IPS-NIHi7 (cell line): ENCODE data around the gene HSPB1.
"Not testable (repeated sequence)": the region's sequence is repeated elsewhere in the genome, so short reads cannot be mapped to it uniquely, and the experiment has no call there.

ENCODE experiments used
- DNase-seq: peaks from one replicate; pipeline ENCODE4 v3.0.0; 2012; ENCODE audit warnings: mixed read lengths; ENCODE audit errors: extremely low spot score

Gene HSPB1

DNA sequence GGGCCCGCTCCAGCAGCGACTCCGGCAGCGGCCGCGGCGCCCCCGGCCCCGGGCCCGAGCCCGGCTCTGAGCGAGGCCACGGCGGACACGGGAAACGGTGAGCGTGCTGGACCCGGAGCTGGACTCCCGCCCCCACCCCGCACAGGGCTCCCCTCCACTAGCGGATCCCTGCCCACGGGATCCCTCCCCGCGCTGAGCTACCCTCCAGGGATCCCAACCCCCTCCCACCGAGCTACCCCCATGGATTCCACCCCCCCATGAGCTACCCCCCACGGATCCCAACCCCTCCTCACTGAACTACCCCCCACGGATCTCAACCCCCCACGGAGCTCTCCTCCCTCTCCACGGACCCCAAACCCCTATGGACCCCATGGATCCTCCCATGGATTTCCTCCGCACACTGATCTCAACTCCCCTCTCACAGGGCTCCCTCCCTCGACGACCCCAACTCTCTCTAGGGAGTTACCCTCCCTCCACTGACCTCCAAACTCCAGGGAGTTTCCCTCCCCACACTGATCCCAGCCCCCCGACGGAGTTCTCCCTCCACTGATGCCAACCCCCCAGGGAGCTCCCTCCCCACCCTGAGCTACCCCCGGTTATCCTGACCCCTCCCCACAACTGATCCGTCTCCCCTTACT lies 20.6 kb upstream of the HSPB1 start:
- DNase-seq: no peak

DNA sequence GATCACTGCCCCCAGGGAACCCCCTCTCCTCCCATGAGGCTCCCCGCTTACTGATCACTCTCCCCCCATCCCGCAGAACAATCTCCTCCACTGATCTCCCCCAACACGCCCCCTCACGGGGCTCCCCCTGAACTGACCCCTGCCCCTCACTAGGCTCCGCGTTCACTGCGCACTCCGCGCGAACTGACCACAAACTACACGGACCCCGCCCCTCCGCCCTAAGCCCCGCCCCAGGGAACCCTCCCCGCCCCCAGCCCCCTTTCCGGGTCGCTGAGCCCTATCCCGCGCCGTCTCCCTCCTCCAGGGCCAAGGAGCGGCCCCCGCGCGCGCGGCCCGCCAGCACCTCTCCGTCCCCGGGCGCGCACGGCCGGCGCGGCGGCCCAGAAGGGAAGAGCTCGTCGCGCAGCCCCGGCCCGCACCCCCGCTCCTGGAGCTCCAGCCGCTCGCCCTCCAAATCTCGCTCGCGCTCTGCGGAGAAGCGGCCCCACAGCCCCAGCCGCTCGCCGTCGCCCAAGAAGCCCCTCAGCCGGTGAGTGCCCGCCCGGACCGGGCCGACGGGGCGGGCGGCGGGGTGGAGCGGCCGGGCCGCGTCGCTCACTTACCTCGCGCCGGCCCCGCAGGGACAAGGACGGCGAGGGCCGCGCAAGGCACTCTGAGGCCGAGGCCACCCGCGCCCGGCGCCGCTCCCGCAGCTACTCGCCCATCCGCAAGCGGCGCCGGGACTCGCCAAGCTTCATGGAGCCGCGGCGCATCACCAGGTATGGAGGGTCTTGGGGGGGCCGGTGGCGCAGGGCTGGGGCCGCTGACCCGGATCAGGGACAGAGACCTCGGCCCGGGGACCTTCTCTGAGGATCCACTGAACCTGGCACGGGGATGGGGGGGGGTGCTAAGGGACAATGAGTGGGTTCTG lies 19.9 kb upstream of the HSPB1 start:
- peak; percentile 70 for DNase-seq

DNA sequence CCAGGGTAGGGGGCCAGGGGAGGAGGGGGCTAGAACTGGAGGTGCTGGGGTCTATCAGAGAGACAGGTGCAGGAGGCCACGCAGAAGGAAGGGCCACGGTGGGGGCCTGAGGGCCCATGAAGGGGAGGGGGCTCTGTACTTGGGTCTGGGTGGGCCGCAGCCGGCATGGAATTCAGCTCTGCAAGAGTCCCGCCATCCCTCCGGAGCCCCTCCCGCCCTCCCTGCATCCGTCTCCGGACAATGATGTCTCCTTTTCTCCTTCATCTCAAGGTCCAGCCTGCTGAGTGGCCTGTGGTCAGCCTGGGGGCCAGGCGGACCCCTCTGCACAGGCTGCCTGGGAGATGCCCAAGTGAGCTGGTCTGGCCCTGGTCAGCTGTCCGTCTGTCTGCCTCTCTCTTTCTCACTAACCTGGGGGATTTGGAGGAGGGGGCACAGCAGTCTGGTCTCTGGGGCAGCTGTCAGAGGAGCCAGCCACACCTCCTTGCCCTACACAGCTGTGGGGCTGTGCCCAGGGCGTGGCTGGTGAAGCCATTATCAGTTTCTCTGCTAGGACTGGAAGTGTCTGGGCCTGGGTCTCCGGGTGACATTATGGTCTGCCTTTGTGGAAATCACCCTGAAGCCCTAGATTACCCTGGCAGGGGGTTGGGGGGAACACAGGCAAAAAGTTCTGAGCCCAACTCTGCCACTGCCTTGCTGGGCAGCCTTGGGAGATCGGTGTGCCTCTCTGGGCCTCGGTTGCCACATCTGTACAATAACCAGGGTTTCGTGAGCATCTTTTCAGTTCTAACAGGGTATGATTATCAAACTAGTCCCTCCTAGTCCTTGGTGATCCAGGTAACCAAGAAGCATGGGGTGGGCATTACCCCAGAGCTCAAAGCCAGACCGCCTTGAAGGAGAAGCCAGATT lies 19.0 kb upstream of the HSPB1 start:
- DNase-seq: no peak

DNA sequence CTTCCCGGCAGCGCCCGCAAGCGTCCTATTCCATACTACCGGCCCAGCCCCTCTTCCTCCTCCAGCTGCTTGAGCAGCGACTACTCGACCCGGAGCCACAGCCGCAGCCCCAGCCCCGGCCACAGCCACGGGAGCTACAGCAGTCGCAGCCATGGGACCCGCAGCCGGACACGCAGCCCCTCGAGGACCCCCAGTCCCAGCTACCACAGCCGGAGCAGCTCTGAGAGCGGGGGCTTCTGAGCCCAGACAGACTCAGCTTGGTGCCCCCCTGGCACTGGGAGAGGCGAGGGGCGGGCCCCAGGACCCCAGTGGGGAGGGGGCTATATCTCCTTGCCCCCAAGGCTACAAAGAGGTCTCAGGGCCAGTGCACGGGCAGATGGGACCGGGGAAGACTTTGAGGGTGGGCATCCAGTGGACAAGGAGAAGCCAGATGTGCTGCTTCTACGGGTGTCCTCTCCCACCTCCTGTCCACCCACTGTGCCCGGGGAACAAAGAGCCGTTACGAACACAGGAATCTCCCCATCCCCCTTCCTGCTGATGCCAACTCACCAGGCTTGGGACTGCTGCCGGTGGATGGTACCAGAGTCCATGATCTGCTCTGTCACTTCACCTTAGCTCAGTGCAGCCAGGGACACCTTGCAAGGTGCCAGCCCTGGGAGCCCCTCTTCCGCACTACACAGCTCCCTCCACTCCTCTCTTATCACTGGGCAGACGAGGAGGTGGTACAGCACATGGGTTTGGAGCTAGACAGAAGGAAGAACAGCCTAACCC lies 16.7 kb upstream of the HSPB1 start:
- no peak for DNase-seq

DNA sequence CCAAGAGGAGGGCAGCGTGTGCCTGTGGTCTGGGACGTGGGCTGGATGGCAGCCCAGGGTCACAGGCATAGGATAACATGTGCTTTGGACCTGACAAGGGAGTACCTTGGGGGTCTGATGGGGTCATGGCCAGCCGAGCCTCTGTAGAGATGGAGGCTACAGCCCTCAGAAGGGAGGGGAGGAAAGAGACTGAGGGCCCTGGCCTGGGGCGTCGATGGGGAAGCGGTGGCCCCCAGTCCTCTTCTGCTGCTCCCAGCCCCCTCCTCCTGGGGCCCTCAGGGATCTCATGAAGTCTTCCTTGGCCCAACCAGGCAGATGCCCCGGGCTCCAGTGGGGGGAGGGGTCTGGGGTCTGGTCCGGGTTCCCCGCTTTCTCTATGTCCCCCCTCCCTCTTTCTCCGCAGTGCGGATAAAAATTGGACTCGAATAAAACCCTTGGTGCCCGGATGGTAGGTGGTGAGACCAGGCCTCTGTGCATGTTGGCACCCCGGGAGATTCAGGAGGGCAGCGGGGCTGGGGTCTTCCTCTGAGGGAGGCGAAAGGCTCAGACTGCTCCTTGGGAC lies 15.6 kb upstream of the HSPB1 start:
- no peak for DNase-seq

DNA sequence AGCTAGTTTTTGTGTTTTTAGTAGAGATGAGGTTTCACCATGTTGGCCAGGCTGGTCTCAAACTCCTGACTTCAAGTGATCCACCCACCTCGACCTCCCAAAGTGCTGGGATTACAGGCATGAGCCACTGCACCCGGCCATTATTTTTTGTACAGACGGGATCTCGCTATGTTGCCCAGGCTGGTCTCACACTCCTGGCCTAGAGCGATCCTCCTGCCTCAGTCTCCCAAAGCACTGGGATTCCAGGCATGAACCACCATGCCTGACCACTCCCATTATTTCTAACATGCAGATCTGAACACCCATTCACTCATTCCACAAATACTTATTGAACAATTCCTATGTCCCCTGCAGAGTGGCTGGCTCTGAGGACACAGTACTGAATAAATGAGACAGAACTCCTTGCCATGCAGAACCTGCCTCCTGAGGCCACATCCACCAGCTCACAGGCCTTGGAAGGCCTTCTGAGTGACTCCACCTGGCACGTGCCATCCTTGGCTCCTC lies 11.6 kb upstream of the HSPB1 start:
- DNase-seq: not testable (repeated sequence)

DNA sequence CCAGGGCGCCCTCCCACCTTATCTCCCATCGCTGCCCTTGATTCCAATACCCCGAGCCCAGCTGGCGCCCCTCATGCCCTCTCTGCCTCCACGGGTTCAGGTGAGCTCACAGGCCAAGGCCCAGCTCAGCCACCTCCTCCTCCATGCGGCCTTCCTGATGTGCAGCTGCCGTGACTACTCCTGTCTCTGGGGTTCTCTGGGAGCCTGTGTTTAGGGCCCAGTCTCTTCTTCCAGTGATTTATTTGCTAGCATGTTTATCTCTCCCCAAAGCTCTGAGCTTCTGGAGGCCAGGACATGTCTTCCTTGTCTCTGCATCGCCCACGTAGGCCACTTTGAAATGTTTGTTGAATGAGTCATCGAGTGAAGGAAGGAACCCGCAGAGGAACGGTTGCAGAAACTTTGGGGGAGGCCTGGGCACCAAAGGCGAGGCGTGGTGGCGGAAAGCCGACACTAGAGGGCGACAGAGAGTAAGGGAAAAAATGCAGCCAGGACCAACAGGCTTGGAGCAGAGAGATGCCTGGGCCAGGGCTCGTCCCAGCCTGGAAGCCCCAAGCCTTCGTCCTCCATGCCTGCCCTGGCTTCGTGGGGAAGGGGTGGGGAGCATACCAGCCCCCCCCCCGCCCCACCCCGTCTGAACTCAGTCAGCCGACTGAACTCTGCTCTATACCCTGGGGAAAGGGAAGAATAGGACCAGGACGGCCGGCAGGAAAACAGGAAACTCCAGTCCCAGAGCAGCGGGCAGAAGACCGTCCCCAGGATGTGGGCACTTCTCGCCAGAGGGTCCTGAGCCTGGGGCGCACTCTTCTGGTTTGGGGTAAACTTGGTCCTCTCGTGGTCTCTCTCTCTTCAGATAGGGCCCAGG lies 10.9 kb upstream of the HSPB1 start:
- peak; percentile 87 for DNase-seq

DNA sequence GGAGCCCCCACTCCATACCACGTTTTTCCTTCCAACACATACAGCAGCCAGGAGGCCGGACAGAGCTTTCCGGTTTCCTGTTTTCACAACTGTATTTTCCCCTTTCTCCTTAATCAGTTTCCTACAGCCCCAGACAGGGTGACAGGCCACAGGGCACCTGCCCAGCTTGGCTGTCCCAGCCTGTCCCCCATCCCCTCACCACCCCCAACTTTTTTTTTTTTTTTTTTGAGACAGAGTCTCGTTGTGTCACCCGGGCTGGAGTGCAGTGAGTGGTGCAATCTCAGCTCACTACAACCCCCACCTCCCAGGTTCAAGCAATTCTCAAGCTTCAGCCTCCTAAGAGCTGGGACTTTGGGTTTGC lies 10.3 kb upstream of the HSPB1 start:
- no peak for DNase-seq

DNA sequence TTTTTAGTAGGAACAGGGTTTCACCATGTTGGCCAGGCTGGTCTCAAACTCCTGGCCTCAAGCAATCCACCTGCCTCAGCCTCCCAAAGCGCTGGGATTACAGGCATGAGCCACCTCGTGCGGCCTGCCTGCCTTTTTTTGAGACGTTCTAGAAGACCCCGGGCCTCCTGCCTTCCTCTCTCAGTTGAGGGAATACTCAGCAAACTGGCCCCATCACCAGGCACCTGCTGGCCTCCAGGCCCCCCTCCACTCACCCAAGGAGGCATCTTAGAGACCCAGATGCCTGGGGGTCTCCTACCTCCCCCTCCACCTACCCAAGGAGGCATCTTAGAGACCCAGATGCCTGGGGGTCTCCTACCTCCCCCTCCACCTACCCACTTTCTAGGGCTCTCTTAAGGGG lies 9.6 kb upstream of the HSPB1 start:
- DNase-seq: not testable (repeated sequence)

DNA sequence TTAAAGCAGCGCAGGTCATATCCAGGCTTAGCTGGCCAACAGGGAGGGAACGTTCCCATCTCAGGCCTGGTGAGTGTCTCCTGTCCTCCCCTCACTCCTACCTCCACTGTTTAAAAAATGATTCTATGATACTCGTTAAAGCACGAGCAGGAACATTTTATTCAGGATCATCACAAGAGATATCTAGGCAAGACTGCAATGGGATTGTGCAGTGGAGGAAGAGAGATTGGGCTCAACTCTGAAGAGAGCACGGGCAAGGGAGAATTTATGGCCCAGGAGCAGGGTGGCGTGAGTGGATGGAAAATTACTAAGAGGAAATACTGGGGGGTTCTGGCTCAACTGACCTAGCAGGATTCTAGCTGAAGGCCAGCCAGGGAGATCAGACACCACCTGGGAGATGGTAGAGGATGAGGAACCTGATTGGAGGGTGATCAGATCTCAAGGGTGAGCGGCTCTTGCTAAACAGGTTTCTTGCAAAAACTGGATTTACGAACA lies 9.0 kb upstream of the HSPB1 start:
- no peak for DNase-seq

DNA sequence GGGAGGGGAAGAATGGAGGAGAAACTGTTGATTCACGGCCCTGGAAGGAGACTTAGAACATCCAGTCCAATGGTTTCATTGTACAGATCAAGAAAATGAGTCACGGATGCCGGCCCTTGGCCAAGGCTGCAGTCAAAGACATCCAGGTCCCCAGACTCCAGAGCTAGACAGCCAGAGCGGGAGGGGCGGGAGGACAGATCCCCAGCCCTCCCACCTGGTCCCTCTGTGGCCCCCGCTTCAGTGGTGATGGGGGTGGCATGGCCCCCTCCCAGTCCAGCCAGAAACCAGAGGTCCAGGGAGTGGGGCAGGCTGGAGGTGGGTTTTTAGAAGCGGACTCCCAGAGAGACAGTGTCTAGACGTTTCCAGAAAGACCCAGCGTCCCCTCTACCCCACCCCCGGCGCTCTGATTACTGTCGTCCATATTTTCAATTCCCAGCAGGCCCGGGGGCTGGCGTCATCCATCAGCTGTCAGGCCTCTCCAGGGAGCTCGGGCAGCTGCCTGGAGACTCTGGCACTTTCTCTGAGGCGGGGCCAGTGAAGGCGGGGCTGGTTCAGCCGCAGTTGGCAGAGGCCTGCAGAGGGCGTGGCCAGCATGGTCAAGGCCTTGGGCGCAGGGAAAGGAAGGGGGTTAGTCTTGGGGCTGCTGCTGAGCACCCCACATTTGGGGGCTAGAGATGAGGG lies 8.0 kb upstream of the HSPB1 start:
- peak; percentile 67 for DNase-seq

DNA sequence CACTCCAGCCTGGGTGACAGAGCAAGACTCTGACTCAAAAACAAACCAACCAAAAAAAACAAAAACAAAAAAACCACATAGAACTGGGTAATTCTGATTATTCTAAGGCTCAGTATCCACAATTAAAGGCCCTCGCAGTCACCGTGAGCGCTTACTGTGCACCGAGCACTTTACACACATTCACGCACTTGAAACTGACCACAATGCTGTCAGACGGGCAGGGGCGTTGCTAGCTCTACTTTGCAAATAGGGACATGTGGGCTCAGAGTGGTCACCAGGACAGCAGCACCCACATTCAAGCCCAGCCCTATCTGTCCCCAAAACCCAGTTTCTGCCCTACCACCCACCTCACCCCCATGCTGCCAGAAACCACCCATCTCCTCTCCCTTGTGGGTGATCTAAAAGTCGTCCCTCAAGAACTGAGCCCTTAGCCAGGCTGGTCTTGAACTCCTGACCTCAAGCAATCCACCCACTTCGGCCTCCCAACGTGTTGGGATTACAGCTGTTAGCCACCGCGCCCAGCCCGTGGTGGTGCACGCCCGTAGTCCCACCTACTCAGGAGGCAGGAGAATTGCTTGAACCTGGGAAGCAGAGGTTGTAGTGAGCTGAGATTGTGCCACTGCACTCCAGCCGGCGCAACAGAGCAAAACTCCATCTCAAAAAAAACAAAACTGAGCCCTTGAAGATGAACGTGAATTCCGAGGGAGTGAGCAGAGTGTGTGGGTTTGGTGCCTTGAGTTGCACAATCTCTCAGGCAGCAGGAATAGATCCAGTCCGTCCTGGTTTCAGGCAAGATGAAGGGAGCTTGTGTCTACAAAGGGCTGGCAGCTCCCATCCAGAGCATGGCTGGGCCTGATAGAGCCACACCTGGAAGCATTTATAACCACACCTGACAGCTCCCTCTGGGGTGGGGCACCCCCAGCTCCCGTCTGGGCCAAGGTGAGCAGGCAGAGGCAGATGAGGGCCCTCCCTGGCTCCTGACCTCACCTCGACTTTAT lies 5.4 kb upstream of the HSPB1 start:
- no peak for DNase-seq

DNA sequence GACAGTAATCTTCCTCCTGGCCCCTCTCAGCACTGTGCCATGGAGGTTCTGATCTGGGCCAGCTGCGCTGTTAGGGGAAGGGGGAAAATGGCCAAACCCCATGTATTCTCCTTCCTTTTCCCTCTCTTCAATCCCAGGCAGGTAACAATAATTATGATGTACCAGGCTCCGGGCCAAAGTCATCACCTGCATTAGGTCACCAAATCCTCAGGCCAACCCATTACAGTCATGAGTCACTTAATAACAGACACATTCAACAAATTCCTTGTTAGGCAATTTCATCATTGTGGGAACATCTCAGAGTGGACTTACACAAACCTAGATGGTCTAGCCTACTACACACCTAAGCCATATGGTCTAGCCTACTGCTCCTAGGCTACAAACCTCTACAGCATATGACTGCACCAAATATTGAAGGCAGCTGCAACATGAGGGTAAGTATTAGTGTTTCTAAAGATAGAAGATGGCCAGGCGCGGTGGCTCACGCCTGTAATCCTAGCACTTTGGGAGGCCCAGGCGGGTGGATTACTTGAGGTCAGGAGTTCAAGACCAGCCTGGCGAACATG lies 2.2 kb upstream of the HSPB1 start:
- no peak for DNase-seq

DNA sequence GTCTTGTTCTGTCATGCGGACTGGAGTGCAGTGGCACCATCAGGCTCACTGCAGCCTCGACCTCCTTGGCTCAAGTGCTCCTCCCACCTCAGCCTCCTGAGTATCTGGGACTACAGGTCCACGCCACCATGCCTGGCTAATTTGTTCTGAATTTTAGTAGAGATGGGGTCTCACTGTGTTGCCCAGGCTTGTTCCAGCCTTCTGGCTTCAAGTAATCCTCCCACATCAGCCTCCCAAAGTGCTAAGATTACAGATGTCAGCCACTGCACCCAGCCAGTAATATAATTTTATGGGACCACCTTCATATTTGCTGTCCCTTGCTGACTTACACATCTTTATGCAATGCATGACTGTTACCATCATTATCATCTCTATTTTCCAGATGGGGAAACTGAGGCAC lies 1.5 kb upstream of the HSPB1 start:
- DNase-seq: no peak

DNA sequence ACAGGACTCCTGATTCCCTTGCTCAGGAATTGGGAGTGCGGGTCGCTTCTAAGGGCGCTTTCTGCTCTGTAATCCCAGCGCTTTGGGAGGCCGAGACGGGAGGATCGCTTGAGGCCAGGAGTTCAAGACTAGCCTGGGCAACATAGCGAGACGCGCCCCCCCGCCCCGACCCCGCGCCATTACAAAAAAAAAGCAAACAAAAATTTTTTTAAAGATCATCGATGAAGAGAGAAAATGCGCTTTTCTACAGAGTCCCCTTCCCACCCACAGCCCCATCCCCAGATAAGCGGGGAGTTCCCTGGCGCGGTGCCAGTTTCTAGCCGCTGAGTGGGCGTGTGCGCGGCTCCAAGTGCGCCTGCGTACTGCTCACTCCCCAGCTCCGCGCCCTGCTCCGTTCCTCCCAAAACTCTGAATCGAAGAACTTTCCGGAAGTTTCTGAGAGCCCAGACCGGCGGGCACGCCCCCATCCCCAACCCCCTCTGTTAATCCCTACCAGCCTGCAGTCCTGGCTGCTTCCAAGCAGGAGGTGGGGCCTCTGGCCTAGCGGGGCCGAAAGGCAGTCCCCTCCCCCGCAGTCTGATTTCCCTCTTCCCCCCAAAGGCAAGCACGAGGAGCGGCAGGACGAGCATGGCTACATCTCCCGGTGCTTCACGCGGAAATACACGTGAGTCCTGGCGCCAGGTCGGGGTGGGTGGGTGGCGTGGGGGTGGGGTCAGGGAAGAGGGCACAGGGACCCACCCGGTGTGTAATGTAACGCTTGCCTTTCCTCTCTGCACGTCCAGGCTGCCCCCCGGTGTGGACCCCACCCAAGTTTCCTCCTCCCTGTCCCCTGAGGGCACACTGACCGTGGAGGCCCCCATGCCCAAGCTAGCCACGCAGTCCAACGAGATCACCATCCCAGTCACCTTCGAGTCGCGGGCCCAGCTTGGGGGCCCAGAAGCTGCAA lies 1.0 kb downstream of the HSPB1 start:
- DNase-seq: peak; percentile 92

DNA sequence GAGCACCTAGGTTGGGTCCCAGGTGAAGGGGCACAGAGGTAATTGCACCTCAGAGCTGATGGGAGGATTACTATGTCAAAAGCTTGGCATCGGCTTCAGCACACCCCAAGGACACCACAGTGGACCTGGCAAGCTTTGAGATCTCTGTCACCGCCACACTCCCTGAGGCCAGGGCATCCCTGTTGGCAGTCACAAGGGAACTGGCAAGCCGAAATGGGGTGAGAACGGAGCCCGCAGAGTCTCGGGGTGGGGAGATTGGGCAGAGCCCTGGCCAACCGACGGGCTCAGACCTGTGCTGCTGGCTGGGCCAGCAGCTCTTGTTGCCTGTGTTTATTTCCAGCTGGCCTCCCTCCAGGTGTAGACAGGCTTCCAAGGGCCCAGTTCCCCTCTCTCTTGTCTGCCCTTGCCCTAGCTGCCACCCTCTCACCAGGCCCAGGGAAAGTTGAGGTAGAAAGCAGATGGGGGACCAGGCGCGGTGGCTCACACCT lies 2.5 kb downstream of the HSPB1 start:
- no peak for DNase-seq
